SK-N-SH (cell line): Measurements from ENCODE around the gene DDR1.

ENCODE experiments used
- CTCF ChIP-seq: fragments of 200-600 bp; sonication (generic); IDR thresholded peaks from 2 replicates; pipeline ENCODE4 v1.6.1; 2017; ENCODE audit warnings: antibody characterized with exemption, mild to moderate bottlenecking, moderate library complexity
- EZH2phosphoT487 ChIP-seq: fragments of 200-600 bp; sonication (generic); IDR thresholded peaks from 2 replicates; pipeline ENCODE4 v1.6.1; 2017; ENCODE audit warnings: low read depth, mixed run types, mild to moderate bottlenecking, antibody characterized with exemption, moderate library complexity, borderline replicate concordance
- MAX ChIP-seq: IDR thresholded peaks from 2 replicates; pipeline ENCODE4 v1.4.0; 2012; ENCODE audit warnings: low read depth
- NRF1 ChIP-seq: IDR thresholded peaks from 2 replicates; pipeline ENCODE4 v1.6.1; 2012; ENCODE audit warnings: low read depth, mild to moderate bottlenecking, low read length
- RAD21 ChIP-seq: IDR thresholded peaks from 2 replicates; pipeline ENCODE4 v1.6.1; 2012; ENCODE audit warnings: mild to moderate bottlenecking, low read length
- RCOR1 ChIP-seq: fragments of 150-350 bp; IDR thresholded peaks from 2 replicates; pipeline ENCODE4 v1.6.1; 2017; ENCODE audit warnings: antibody characterized with exemption, low read length
- REST ChIP-seq: IDR thresholded peaks from 2 replicates; pipeline ENCODE4 v1.6.1; 2012; ENCODE audit warnings: mild to moderate bottlenecking, low read depth, low read length, moderate library complexity
- RFX5 ChIP-seq: IDR thresholded peaks from 2 replicates; pipeline ENCODE4 v1.6.1; 2012; ENCODE audit warnings: mild to moderate bottlenecking, improper control_type of control experiment, low read length
- RXRA ChIP-seq: IDR thresholded peaks from 2 replicates; pipeline ENCODE4 v1.4.0; 2012; ENCODE audit warnings: low read depth, mild to moderate bottlenecking, borderline replicate concordance
- SMC3 ChIP-seq: IDR thresholded peaks from 2 replicates; pipeline ENCODE4 v1.6.1; 2012; ENCODE audit warnings: low read depth, low read length, improper control_type of control experiment
- USF1 ChIP-seq: IDR thresholded peaks from 2 replicates; pipeline ENCODE4 v1.4.0; 2012; ENCODE audit warnings: low read depth, borderline replicate concordance
- USF2 ChIP-seq: fragments of 150-350 bp; IDR thresholded peaks from 2 replicates; pipeline ENCODE4 v1.6.1; 2017; ENCODE audit warnings: antibody characterized with exemption, low read length, low read depth, borderline replicate concordance
- ZBTB33 ChIP-seq: IDR thresholded peaks from 2 replicates; pipeline ENCODE4 v1.4.0; 2012; ENCODE audit warnings: low read depth, borderline replicate concordance

- TF ChIP-seq REST (no peak), MAX (no peak), CTCF (no peak), SMC3 (no peak), USF2 (no peak), NRF1 (no peak), EZH2phosphoT487 (no peak), RFX5 (no peak), RAD21 (no peak), ZBTB33 (no peak), RCOR1 (no peak), USF1 (no peak), RXRA (no peak)
Observed at GRCh38 chr6:30917041-30917440, 32.7 kb downstream of the DDR1 start.
